Adrenal gland (tissue), 5 donors: ENCODE measurements around the gene SLC9B1.
"Not testable (repeated sequence)": the region's sequence is repeated elsewhere in the genome, so short reads cannot be mapped to it uniquely, and the experiment has no call there.

Source experiments
- CTCF ChIP-seq, 6 experiments: fragments of 450-650 bp in 4 of 6; fragments of 200-600 bp in 2 of 6; sonication (generic) in 1 of 6; IDR thresholded peaks; 1 replicate in 5 of 6; 2 replicates in 1 of 6; pipeline versions ENCODE4 v1.5.1 to v1.8.0; 2016 to 2021; ENCODE audit warnings: antibody characterized with exemption in 6 of 6, mild to moderate bottlenecking in 2 of 6, moderate library complexity in 1 of 6
- POLR2A ChIP-seq, 2 donors: fragments of 450-650 bp; IDR thresholded peaks; one replicate each; pipeline ENCODE4 v1.6.1; 2017; ENCODE audit warnings: antibody characterized with exemption in 2 of 2, mild to moderate bottlenecking in 2 of 2, moderate library complexity in 1 of 2
- donor health status: DM: no; HTN: no; CAD: no.

- TF ChIP-seq POLR2A, CTCF (IDR thresholded peaks at IDR 0.05): not testable (repeated sequence)
Measured at GRCh38 chr4:102919697-102920096, 99.8 kb downstream of the SLC9B1 start.
